Stimulated activated CD8-positive, alpha-beta memory T cell treated with anti-CD3 and anti-CD28 coated beads, Interleukin-7, amount 100 ng/mL, for 4 hours (primary cell): Measurements from ENCODE around the gene TSPAN15.
"Not testable (repeated sequence)": the region's sequence is repeated elsewhere in the genome, so short reads cannot be mapped to it uniquely, and the experiment has no call there.

ENCODE experiments used
- DNase-seq, 2 donors: peaks; one replicate each; pipeline ENCODE4 v3.0.0-alpha.2; 2020; ENCODE audit warnings: low read depth in 2 of 2

The TSPAN15 gene

GRCh38 chr10:69488149-69488844 is 37.0 kb downstream of the TSPAN15 start:
- not testable (repeated sequence) for DNase-seq

GRCh38 chr10:69488856-69489255 is 37.6 kb downstream of the TSPAN15 start:
- not testable (repeated sequence) for DNase-seq

- DNase-seq = no peak
Measured at GRCh38 chr10:69489506-69490090, 38.3 kb downstream of the TSPAN15 start.

GRCh38 chr10:69490876-69491275 is 39.6 kb downstream of the TSPAN15 start:
- no peak for DNase-seq

GRCh38 chr10:69491611-69492010 is 40.3 kb downstream of the TSPAN15 start:
- DNase-seq = no peak

GRCh38 chr10:69492091-69492745 is 41.0 kb downstream of the TSPAN15 start:
- no peak for DNase-seq

- DNase-seq = no peak
Measured at GRCh38 chr10:69492746-69493462, 41.6 kb downstream of the TSPAN15 start.

GRCh38 chr10:69494626-69495558 is 43.6 kb downstream of the TSPAN15 start:
- DNase-seq = no peak

GRCh38 chr10:69495666-69496065 is 44.4 kb downstream of the TSPAN15 start:
- no peak for DNase-seq

- no peak for DNase-seq
Measured at GRCh38 chr10:69496352-69497230, 45.3 kb downstream of the TSPAN15 start.

- no peak for DNase-seq
Measured at GRCh38 chr10:69497231-69497561, 45.9 kb downstream of the TSPAN15 start.

- DNase-seq = no peak
Measured at GRCh38 chr10:69497611-69498390, 46.5 kb downstream of the TSPAN15 start.

GRCh38 chr10:69498711-69499471 is 47.6 kb downstream of the TSPAN15 start:
- DNase-seq = no peak

- DNase-seq = no peak
Measured at GRCh38 chr10:69499726-69500689, 48.7 kb downstream of the TSPAN15 start.

- DNase-seq = no peak
Measured at GRCh38 chr10:69500864-69501468, 49.7 kb downstream of the TSPAN15 start.

- DNase-seq = no peak
Measured at GRCh38 chr10:69501657-69502056, 50.4 kb downstream of the TSPAN15 start.

GRCh38 chr10:69502589-69502988 is 51.3 kb downstream of the TSPAN15 start:
- no peak for DNase-seq
